Cardiac fibroblast (primary cell): ENCODE measurements around the gene DOCK3.

Experiments used
- DNase-seq, 2 donors: peaks; one replicate each; pipeline versions ENCODE4 v3.0.0 to v3.0.0-alpha.2; 2010; ENCODE audit warnings: low read depth in 2 of 2
- H3K4me3 ChIP-seq, 2 donors: replicated peaks in 1 of 2; 1 replicate in 1 of 2; 2 replicates in 1 of 2; pipeline ENCODE4 v1.5.1; 2011; ENCODE audit warnings: low read depth in 2 of 2, low read length in 2 of 2, mild to moderate bottlenecking in 2 of 2, moderate library complexity in 1 of 2
- TF ChIP-seq, protein P1 (sequence below): IDR thresholded peaks from one replicate; pipeline ENCODE4 v1.5.1; 2011; ENCODE audit warnings: low read depth, mild to moderate bottlenecking, low read length, inconsistent platforms

DOCK3 gene

DNA sequence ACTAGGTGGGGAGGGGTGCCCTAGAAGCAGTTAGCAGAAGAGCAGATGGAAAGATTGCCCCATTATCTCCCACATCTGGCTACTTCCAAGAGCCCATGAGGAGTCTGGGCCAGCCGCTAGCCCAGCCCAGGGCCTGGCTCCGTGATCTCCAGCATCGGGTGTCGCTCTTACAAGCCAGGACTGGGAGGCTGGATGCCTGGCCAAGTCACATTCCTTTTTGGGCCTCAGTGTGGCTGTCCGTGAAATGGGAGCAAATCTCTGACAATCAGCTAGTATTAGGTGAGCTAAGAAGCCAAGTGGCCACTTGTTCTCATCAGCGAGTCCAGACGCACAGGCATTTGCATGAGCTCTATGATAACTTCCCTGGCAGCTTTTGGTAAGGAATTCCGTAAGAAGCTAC, 23.3 kb upstream of the DOCK3 start:
- TF ChIP-seq, protein P1, sequence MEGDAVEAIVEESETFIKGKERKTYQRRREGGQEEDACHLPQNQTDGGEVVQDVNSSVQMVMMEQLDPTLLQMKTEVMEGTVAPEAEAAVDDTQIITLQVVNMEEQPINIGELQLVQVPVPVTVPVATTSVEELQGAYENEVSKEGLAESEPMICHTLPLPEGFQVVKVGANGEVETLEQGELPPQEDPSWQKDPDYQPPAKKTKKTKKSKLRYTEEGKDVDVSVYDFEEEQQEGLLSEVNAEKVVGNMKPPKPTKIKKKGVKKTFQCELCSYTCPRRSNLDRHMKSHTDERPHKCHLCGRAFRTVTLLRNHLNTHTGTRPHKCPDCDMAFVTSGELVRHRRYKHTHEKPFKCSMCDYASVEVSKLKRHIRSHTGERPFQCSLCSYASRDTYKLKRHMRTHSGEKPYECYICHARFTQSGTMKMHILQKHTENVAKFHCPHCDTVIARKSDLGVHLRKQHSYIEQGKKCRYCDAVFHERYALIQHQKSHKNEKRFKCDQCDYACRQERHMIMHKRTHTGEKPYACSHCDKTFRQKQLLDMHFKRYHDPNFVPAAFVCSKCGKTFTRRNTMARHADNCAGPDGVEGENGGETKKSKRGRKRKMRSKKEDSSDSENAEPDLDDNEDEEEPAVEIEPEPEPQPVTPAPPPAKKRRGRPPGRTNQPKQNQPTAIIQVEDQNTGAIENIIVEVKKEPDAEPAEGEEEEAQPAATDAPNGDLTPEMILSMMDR = no peak
- H3K4me3 ChIP-seq = no peak overlapping the region
- no peak for DNase-seq

DNA sequence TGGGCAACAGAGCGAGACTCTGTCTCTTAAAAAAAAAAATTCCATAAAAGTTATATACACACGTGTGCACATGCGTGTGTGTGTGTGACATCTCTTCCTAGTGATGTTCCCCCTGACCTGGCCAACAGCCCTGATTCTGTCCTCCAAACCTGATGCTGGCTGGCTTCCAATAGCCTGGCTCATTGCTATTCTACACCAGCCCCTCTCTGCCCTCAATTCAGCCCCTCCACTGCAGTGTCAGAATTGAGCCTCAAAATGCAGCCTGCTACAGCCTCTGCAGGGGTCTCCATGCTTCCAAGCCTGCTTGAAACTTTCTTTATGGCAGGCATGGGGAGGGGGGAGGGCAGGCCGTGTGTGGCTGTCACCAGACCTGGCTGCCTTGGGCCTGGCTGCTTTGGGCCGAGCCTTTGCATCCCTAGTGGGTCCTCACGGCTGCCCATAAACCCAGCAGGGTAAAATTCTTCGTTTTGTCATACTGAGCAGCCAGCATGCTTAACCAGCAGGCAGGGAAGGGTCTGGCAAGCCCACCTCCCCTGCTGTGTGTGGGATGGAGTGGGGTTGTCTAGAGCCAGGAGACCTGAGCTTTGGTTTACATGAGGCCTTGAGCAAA, 22.7 kb upstream of the DOCK3 start:
- no peak overlapping the region for H3K4me3 ChIP-seq
- DNase-seq = no peak
- TF ChIP-seq, protein P1 = no peak

DNA sequence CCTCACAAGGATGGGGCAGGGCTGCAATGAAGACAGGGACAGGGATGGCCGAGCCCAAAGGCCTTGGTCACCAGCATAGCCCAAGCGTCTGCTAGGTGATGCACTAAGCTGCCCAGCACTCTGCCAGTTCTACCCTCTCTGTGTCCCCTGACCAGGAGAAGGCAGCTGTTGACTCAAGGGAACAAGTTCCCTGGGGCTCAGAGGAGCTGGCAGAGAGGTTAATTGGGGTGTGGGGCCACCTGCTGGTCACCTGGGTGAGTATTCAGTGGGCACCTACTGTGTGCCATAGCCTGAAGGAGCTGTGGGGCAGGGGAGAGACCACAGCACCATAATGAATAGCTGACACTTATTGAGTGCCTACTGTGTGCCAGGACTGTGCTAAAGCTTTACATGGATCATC, 22.0 kb upstream of the DOCK3 start:
- DNase-seq = peak; percentile 27 to 33
- no peak overlapping the region for H3K4me3 ChIP-seq
- TF ChIP-seq, protein P1 = peak; percentile 21

DNA sequence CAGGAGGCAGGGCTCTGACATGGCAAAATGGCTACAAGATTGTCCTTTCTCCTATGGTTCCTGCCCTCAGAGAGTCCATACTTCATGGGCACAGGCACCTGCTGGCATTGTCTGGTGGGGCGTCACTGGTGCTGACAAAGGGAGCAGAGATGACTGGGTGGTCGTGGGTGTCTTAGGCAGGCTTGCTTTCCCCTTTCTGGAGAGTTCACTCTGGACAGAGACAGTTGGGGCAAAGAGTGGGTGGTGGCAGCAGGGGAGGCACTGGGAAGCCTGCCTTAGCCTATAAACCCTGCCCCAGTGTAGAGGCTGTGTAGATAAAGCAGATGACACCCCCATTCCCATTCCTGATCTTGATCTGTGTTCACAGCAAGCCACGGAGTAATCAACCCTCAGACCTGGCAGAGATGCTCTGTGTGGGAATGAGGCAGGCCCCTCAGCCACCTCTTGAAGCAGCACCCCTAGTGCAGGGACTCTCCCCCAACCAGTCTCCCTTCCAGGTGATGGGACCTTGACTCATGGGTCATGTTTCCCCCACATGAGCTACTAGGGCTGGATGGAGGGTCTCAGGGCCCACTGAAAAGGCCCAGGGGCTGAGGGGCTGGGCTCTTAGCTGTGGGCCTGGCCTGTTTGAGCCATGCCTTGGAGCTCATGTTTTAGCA, 20.7 kb upstream of the DOCK3 start:
- DNase-seq = no peak
- TF ChIP-seq, protein P1 = no peak

DNA sequence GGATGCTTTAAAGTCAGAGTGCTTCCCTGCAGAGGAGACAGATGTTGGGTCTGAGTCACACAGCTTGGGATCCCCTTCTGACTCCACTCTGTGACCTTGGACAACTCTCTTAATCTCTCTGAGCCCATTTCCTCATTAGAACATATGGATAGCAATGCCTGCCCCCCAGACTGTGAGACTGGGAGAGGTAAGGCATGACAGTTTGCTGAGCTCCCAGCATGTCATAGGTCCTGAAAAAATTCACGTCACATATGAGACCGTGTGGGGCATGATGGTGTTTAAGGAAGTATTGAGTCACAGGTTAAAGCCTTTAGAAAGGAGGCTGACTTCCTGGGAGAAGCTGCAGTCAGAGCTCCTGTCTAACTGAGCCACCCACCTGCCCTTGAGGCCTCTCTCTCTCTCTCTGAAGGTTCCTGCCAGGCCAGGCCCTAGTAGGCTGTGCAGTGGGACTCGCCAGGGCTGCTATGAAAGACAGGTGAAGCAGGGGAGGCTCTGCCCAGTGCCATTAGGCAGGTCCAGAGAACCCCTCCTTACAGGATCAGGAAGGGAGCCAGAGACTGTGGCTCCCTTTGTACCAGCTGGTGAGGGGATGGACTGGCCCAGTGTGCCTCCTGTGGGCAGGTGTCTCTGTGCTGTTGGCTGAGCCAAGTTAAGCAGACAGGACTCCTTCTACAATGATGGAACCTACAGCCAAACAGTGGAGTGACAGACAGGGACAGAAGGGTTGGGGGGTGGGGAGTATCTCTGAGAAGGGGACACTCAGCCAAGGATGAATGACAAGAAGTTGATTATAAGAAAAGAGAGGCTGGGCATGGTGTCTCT, 19.5 kb upstream of the DOCK3 start:
- H3K4me3 ChIP-seq = no peak overlapping the region
- TF ChIP-seq, protein P1 = no peak
- peak in 1 of 2 donors; percentile 22 for DNase-seq

More for the DNA sequence above, 20.7 kb upstream of the DOCK3 start:
- H3K4me3 ChIP-seq = no peak overlapping the region

DNA sequence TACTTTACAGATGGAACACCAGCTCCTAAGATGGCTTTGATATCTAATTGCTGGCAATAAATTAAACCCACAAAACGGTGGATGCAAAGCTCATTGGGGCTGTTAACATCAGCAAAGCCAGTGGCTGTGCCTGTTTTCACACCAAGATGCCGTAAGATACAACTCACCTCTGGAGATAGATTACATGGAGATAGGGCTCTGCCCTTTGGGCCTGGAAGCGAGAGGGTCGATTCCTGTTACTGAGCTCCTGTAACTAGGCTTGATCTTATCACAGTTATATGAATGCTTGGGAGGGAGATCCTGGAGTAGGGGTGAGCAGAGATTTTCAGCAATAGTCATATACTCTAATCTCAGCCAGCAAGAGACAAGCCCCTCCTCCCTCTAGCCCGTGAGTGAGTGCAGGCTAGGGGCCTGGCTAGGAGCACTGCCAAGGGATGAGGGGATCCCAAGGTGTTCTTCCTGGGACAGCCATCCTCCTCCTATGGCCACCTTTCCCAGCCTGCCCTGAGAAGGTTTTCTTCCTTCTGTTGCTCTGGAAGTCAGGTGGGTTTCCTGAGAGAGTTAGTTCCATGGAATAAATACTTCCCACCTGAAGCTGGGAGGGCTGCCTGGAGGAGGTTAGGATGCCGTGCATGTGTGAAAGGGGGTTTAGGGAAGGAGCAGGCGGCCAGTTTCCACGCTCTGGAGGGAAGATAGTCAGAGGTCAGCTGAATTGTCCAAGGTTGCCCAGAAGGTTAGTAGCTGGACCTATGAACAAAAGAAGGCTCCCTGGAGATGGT, 18.1 kb upstream of the DOCK3 start:
- TF ChIP-seq, protein P1 = no peak
- DNase-seq = no peak
- no peak overlapping the region for H3K4me3 ChIP-seq
